ENCODE results near the gene ASPHD2.

Gene ASPHD2

GRCh38 chr22:26483439-26484359 is 54.6 kb downstream of the ASPHD2 start, which contains the start of the genes HPS4 and SRRD (continued):
- TF ChIP-seq ZNF148 (tag by site-specific recombination; IDR thresholded peaks at IDR 0.05; ENCODE audit: borderline replicate concordance) (0 out of 2 replicates have a peak, but pooled peaks have one; percentile 44), KLF8 (tag by site-specific recombination; IDR thresholded peaks at IDR 0.05) (peak; percentile 94), ZNF776 (tag by site-specific recombination; IDR thresholded peaks at IDR 0.05; ENCODE audit: borderline replicate concordance) (no peak), YY1 (tag by site-specific recombination; IDR thresholded peaks at IDR 0.05) (peak; percentile 92), HIC1 (tag by site-specific recombination; IDR thresholded peaks at IDR 0.05) (peak; percentile 94), ZNF677 (tag by site-specific recombination; IDR thresholded peaks at IDR 0.05) (no peak), ZNF19 (tag by site-specific recombination; IDR thresholded peaks at IDR 0.05; ENCODE audit: low read depth) (no peak), ZNF558 (tag by site-specific recombination; IDR thresholded peaks at IDR 0.05) (no peak), MEIS1 (CRISPR knock-in tag; IDR thresholded peaks at IDR 0.05; ENCODE audit: borderline replicate concordance) (no peak), WT1 (tag by site-specific recombination; IDR thresholded peaks at IDR 0.05) (peak; percentile 37; the same call in 1 of the 2 replicates), ZNF510 (tag by site-specific recombination; IDR thresholded peaks at IDR 0.05; ENCODE audit: insufficient replicate concordance) (no peak), ZNF23 (tag by site-specific recombination; IDR thresholded peaks at IDR 0.05; ENCODE audit: borderline replicate concordance) (no peak), ZFP41 (tag by site-specific recombination; IDR thresholded peaks at IDR 0.05; ENCODE audit: borderline replicate concordance) (no peak), ZNF768 (tag by site-specific recombination; IDR thresholded peaks at IDR 0.05) (no peak), ZSCAN30 (tag by site-specific recombination; IDR thresholded peaks at IDR 0.05) (peak; percentile 52; the same call in 1 of the 2 replicates), ZNF701 (tag by site-specific recombination; IDR thresholded peaks at IDR 0.05) (no peak), CTCF (tag by site-specific recombination; IDR thresholded peaks at IDR 0.05) (no peak), OVOL3 (tag by site-specific recombination; IDR thresholded peaks at IDR 0.05) (no peak), PRDM4 (tag by site-specific recombination; IDR thresholded peaks at IDR 0.05) (no peak), ZBTB8A (tag by site-specific recombination; IDR thresholded peaks at IDR 0.05) (peak; percentile 59), ZNF350 (tag by site-specific recombination; IDR thresholded peaks at IDR 0.05) (no peak), INSM2 (tag by site-specific recombination; IDR thresholded peaks at IDR 0.05) (peak; percentile 62), SP3 (tag by site-specific recombination; IDR thresholded peaks at IDR 0.05) (peak; percentile 93), BCL11B (tag by site-specific recombination; IDR thresholded peaks at IDR 0.05; ENCODE audit: low read depth) (peak; percentile 74), ZNF280C (tag by site-specific recombination; IDR thresholded peaks at IDR 0.05) (no peak), ZBTB7A (tag by site-specific recombination; IDR thresholded peaks at IDR 0.05; ENCODE audit: low read depth) (peak; percentile 89)

All from HEK293 (cell line).